Ramos (cell line): ENCODE data around the gene PCDH1.
"Not testable (repeated sequence)": the region's sequence is repeated elsewhere in the genome, so short reads cannot be mapped to it uniquely, and the experiment has no call there.

ENCODE experiments used
- in situ Hi-C: fragments of 300-500 bp; cut with MboI; formaldehyde crosslinking; loops from one replicate; pipeline ENCODE4 v1.14.3; 2022; ENCODE audit warnings: low sequenced_read_pairs; ENCODE audit not compliant: unreplicated experiment

PCDH1 gene

DNA sequence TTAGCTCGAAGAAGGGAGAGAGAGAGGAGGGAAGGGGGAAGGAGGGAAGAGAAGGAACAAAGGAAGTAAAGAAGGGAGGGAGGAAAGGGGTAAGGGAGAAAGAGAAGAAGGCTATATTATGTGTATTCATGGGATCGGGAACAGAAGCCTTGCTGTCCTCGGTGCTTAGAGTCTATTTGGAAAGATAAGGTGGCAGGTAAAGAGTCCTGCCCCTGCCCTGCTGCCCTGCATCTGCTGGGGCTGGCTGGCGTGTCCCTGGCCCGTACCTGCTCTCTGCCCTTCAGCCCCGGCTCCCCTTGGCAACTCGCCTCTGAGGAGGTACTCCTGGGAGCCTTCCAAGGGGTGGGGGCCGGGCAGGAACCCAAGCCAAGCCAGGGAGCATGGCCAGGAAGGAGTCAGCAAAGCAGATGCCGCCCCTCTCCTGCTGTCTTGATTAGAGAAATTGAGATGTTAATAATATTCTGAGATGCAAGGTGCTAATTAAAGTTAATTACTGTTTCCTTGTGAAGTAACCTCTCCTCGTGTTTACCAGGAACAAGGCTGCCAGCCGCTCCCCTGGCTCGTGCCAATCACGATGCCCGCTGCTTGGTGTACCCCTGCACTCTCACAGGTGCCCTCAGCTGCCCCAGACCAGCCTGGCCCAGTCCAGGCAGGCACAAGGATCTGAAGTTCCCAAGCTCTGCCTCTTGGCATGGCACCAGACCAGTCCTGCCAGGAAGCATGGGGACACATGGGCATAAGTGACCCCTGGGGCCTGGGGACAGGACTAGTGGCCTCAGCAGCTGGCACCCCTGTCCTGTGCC, 36.6 kb downstream of the PCDH1 start:
- in situ Hi-C loops: no loop called here

DNA sequence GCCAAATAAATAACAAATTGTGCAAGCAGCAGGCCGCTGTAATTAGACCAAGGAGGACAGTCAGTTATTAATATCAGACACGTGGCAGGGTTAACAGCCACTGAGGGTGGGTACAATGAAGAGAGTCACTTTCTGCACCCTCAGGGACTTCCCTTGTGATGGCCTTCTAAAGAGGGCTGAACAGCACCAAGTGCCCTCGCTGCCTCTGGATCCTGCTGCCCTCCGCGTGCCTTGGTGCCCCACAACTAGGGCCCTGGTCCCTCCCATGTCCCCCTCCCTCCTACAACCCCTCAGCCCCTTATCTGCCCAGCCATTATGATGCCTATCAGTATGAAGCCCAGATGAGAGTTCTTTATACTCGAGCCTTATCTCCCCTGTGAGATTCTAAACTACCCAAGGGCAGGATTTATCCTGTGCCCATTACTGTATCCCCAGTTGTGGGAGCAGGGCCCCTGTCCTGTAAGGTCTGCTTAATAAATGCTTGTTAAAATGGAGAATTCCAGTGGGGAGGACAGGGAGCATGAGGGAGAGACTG, 37.3 kb downstream of the PCDH1 start:
- in situ Hi-C loops: no loop called here

DNA sequence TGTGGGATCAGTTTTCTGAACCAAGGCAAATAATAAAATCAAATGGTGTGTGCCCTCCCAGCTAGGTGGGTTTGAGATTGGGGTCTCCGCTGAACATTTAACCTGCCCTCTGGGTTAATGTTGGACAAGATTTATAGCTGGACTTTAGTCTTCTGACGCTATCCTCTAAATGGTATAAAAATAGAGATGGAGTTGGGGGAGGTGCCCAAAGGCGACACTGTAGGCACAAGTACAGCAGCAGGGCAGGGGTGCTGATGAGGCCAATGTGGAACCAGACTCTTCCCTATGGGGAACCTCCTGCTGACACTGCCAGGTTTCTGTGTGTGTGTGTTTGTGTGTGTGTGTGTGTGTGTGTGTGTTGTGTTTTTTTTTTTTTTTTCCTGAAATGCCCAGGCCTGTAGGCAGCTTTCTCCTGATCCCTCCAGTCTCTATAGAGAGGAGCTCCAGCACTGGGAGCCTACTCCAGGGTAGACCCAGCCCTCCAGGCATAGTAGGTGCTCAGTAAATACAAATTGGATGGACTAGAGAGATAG, 37.9 kb downstream of the PCDH1 start:
- in situ Hi-C loops: no loop called here

DNA sequence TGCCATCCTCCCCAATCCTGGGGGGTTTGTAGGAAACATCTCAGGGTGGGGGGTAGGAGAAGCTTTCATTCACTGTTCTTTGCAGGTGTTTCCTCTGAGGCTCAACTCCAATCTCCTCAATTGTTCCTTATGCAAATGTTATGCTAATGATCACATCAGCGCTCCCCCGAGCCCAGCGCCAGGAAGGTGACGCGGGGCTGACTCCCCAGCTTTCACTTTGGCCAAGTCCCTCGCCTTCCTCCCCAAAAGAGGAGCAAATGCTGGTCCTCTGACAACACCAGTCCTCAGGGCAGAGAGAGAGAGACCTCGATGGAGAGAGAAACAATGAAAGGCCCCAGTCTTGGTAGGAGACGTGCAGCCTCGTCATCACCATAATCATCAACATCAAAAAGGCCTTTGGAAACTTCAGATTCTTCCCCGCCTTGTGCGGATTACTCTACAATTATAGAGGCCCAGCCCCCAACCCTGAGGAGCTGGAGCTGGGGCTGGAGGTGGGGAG, 39.1 kb downstream of the PCDH1 start:
- in situ Hi-C loops: no loop called here

DNA sequence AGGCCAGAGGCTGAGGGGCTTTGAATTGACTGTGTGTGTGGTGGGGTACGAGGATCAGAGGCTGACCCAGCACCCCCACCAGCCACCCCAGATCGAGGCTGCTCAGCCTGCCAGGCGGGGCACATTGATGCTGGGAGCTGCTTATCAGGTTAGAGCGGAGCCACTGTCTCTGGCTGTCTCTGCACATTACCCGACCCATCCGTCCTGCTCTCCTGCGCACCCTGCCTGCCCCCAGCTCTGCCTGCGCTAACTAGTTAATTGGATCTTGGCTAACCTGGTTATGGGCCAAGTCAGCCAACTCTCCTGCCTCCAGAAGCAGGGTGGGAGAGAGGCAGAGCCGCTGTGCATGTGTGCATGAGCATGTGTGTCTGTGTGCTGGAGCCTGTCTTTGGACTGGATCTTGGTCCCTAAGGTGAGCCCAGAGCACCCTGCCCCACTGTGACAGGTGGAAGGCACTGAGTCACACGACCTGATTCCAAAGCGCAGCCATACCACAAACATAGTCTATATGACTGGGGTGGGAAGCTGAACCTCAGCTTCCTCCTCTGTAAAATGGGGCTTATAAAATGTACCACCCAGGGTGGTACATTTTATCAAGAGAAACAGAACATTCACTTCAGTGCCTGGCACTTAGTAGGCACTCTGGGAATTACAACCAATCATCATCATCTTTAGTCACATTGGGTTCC, 39.7 kb downstream of the PCDH1 start:
- in situ Hi-C loops: no loop called here

DNA sequence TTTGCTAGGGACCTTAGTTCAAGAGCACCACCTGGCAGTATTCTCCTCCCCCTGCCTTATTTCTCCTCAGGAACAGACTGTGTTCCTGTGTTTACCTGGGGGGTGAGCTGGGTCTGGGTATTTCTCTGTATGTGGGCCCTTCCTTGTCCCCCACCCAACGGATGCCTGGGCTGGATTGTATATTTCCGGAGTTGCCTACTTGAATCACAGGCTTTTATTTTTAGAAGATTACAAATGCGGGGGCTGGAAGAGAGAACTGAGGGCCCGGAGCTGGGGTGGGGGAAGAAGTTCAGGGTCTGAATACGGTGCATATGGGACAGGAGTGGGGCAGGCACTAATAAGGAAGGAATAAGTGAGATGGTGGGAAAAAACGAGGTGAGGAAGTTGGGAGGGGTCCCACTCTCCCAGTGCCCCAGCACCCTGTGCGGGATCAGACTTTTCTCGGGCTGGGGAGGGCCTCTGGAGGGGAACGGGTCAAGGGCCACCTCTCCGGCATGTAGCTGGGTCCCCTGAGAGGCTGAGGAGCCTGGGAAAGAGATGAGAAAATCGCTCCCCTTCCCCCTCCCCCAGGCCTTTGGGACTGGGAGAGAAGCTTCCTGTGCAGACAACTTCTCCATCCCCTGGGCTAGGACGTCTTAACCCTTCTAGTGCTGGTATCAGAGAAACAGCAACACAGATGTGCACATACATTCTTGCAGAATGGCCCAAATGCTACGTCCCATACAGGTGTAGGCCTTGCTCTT, 42.1 kb downstream of the PCDH1 start:
- in situ Hi-C loops: no loop called here

DNA sequence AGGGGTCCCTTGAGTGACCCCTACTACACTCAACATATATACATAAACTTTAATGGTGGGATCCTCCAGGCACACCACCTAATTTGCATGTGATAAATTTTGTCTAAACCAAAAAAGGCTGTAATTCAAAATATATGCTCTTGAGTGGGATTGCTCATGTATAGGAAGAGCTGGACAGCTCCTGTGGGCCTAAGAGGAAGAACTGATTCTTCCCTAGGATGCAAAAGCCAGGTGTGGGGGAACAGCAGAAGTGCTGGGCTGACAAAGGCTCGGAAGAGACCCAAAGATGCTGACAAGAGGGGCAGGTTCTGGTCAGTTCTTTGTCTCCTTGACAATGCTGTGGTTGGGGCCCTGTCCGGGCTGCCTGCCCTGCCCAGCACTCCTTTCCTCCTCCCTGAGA, 43.9 kb downstream of the PCDH1 start:
- in situ Hi-C loops: no loop called here

DNA sequence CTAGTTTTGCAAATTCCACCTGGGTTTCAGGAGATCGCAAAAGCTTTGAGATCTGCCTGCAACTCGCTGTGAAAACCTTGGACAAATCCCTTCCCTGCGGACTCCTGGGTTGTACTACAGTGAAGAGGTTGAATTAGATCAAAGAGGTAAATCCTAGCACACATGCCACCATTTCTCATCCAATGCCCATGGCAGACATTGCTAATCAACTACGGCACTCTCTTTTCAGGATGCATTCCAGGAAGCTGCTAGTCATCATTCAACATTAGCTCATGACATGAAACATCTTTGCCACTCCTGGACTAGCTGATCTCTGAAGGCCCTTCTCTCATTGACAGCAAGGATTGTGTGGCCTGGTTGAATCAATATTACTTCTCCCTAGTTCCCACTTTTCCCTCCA, 46.1 kb downstream of the PCDH1 start:
- in situ Hi-C loops: no loop called here

DNA sequence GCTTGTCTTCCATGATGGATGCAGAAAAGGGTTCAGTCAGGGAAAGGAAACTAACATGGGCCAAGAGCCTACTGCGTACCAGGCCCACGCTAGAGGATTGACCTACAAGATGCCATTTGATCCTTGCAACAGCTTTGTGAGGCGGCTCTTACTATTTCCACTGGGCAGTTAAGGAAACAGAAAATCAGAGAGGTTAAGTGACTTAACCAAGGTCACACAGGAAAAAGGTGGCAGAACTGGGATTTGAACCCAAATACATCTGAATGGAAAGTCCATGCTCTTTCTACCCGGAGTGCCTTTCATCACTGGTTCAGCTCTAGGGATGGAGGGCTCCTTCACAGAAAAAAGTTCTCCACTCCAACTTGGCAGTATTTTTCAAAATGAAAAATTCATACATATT, 50.0 kb downstream of the PCDH1 start:
- in situ Hi-C loops: no loop called here

DNA sequence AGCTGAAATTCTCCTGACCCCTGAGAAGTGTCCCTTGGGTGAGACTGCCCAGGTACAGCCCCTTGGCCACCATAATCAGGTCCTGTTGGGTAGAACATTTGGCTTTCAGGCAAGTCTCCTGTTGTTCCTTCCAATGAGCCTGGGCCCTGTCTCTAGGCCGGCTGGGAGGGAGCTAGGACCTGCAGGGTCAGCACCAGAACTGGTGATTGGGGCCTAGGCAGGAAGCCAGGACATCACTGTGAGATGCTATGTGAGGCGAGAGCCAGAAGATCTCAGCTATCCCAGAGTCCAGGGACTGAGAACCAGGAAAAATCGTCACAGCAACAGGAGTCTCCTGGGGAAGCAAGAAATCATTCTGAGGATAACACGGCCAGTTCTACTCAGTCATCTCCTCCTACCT, 51.5 kb downstream of the PCDH1 start:
- in situ Hi-C loops: no loop called here

DNA sequence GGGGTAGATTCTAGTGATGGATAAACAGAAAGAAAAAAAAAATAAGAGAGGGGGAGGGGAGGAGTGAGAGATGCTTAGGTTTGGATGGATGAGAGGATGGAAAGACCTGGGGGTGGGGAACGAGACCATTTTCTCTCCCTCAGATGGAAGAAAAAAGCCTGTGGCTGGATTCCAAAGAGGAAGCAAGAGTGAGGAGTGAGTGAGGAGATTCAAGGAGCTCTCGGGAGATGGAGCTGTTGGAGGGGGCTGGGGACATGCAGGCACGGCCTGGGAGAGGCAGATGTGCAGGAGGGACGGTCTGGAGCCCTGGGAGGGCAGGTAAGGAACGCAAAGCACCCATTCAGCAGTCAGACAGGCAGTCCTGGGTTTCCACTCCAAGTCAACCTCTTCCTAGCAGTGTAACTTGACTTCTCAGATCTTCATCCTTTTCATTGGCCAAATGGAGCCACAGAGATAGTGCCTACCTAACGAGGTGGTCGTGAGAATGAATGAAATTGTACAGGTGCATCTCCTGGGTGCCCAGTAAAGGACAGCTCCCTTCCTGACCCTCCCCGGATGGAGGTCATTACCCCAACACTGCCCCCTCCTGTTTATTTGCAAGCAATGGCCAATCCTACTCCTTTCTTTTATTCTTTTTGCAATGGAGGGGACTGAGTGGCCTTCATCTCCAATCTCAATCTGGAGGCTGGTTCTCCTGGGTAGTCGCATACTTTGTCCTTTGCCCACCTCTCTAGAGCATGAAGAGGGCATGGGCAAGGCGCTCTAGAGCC, 52.2 kb downstream of the PCDH1 start:
- in situ Hi-C loops: no loop called here

DNA sequence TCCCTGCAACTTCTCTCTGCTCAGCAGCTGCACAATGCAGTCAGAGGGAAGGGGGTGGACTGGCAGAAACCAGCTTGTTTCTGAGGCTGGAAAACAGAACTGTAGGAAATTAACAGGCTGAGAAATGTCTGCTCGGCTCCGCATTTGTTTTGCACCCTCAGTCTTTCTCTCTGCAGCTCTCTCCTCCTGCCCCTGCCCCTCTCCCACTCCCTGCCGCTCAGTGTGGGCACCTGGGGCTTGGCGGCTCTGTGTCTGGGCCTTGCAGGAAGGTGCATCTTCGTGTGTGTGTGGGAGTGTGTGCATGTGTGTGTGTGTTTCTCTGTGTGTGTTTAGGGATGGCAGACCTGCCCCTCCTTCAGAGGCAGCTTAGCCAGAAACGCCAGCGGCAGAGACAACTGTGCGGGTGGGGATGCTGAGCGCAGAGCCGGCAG, 53.0 kb downstream of the PCDH1 start:
- in situ Hi-C loops: no loop called here

DNA sequence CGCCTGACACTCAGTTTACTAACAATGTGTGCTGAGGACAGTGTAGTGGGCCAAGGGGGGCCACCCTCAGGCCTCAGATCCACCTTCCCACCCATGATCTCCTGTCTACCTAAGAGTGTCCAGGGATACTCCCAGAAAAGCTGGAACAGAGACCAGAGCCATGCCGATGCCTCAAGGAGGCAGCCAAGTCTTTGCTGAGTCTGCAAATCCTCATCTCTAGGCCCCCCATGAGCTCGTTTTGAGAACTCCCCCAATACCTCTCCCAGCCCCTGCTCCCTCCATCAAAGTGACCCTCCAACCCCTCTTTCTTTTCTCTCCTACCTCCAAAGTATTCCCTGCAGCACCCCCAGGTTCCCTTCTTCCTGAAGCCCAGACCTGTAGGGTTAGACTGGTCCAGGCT, 53.5 kb downstream of the PCDH1 start:
- in situ Hi-C loops: no loop called here

DNA sequence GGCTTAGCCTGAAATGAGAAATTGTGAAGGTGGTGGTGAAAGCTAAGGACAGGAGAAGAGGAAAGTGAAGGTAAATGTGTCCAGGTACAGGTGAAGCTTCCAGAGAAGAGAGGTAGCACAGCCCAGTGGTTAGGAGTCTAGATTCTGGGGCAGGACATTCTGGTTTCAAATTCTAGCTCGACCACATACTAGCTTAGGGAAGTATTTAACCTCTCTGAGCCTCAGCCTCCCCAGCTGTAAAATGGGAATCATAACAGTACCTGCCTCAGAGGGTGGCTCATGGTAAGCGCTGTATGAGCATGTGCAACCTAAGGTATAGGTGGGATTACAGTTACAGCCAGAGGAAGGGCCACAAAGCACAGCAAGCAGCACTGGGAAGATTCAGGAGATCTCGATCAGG, 55.2 kb downstream of the PCDH1 start:
- in situ Hi-C loops: no loop called here

DNA sequence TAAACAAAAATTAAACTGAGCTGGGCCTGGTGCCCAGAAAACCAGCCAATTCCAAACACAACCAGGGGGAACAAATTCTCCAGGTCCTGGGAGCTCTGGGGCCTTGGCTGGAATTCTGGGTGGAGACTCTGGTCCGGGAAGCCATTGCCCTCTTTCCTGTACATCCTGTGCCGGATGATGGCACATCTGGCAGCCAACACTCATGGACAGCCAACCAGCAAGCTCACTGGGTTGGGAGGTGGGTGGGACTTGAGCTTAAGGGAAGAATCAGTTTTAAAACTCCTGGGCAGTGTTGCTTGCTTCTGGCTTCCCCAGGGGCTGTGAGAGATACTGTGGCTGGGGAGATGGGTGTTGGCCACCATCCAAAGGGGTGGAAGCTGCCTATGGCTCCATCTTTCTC, 56.1 kb downstream of the PCDH1 start:
- in situ Hi-C loops: no loop called here

DNA sequence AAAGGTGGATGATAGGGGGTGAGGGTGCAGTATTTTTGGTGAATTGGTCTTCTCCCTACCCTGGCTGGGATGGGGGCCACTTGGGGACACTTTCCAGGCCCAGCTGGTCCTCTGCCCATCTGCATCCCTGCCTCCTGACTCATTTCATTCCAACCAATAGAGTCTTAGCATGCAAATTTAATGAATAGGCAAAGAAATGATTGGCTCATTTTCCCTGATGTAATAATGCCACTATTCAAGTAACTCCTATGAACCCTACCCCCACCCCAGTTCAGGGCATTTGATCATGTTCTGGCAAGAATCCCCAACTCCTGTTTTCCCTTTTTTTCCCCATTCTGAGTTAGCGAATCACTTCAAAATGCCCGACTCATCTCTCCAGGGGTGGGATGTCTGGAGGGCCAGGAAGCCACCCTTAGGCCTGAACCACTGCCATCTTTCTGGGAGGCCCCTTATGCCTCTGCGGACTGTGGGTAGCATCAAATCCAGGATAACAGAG, 56.7 kb downstream of the PCDH1 start:
- in situ Hi-C loops: no loop called here

DNA sequence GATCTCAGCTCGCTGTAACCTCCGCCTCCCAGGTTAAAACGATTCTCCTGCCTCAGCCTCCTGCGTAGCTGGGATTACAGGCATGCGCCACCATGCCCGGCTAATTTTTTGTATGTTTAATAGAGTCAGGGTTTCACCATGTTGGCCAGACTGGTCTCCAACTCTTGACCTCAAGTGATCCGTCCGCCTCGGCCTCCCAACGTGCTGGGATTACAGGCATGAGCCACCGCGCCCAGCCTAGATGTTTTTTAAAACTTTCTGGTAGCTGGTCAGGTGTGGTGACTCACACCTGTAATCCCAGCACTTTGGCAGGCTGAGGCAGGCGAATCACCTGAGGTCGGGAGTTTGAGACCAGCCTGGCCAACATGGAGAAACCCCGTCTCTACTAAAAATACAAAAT, 57.5 kb downstream of the PCDH1 start:
- in situ Hi-C loops: not testable (repeated sequence)

DNA sequence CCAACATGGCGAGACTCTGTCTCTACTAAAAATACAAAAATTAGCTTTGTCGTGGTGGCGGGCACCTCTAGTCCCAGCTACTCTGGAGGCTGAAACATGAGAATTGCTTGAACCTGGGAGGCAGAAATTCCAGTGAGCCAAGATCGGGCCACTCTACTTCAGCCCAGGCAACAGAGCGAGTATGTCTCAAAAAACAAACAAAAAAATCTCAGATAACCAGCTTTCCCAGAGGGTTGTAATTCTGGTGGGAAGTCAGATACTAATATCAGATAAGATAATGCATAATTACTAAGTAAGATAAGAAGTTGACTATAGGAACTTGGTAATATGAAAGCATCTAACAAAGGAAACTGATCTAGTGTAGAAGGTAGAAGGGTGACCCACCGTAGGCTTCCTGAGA, 60.6 kb downstream of the PCDH1 start:
- in situ Hi-C loops: loop anchor here (10.0 kb wide), 1 partner anchor 113 kb away; no protein-coding TSS in a partner anchor

DNA sequence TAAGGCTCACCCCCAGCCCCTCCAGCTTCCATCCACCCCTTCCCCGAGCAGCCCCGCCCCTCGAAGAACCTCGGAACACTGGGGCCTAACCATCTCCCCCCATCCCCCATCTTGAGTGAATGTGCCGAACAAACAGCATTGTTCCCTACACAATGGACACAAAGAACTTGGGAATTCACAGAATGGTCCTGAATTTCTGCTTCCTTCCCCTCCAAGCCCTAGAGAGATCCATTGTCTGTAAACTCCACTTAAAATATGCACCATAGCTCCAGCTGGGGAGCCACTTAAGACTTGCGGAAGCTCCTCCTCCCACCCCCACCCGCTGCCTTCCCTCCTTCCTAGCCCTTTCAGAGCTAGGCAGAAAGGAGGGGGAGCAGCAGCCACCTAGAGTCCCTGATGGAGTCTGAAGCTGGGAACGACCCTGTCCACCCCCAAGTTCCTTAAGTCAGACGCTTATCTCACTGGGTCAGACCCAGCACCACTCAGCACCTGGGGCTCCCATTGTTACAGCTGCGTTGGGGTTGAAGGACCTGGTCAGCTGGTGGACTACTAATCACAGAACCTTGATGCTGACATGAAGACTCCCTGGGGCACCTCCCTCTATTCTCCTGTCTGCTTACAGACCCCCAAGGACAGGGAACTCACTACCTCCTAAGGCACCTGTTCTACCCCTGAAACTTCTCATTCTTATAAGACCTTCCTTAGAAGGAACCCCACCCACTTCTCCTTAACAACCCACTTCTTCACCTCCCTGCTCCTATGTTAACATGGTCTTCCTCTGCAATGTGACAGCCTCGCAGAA, 61.4 kb downstream of the PCDH1 start:
- in situ Hi-C loops: loop anchor here (10.0 kb wide), 1 partner anchor 112 kb away; no protein-coding TSS in a partner anchor
